ENCODE data around the gene FOXF2.

The FOXF2 gene

GRCh38 chr6:1392813-1393640 lies 3.7 kb downstream of the FOXF2 start:
- no peak for DNase-seq

GRCh38 chr6:1393641-1394283 lies 4.4 kb downstream of the FOXF2 start:
- no peak for DNase-seq

GRCh38 chr6:1394514-1395463 lies 5.4 kb downstream of the FOXF2 start:
- no peak for DNase-seq

GRCh38 chr6:1395506-1395905 lies 6.1 kb downstream of the FOXF2 start:
- no peak for DNase-seq

- no peak for DNase-seq
Observed at GRCh38 chr6:1395941-1396908, 6.8 kb downstream of the FOXF2 start.

GRCh38 chr6:1396952-1397868 lies 7.8 kb downstream of the FOXF2 start:
- DNase-seq, result peak; percentile 50

- DNase-seq, result no peak
Observed at GRCh38 chr6:1399085-1399780, 9.9 kb downstream of the FOXF2 start.

- DNase-seq, result no peak
Observed at GRCh38 chr6:1400126-1400850, 10.9 kb downstream of the FOXF2 start.

- DNase-seq, result no peak
Observed at GRCh38 chr6:1402369-1402768, 13.0 kb downstream of the FOXF2 start.

- DNase-seq, result no peak
Observed at GRCh38 chr6:1402868-1403267, 13.5 kb downstream of the FOXF2 start.

- peak; percentile 91 for DNase-seq
Observed at GRCh38 chr6:1403851-1404712, 14.7 kb downstream of the FOXF2 start.

- no peak for DNase-seq
Observed at GRCh38 chr6:1404713-1405098, 15.3 kb downstream of the FOXF2 start.

- no peak for DNase-seq
Observed at GRCh38 chr6:1405221-1405620, 15.8 kb downstream of the FOXF2 start.

GRCh38 chr6:1406306-1407072 lies 17.1 kb downstream of the FOXF2 start:
- peak; percentile 87 for DNase-seq

GRCh38 chr6:1407499-1407990 lies 18.2 kb downstream of the FOXF2 start:
- DNase-seq, result no peak

- no peak for DNase-seq
Observed at GRCh38 chr6:1409774-1410465, 20.5 kb downstream of the FOXF2 start.

GRCh38 chr6:1412901-1413300 lies 23.5 kb downstream of the FOXF2 start:
- no peak for DNase-seq
